ENCODE measurements around the gene IRF2BPL. TPM values are rescaled to one million over a fixed set of nuclear protein-coding genes. Genes with fewer than 3 reads are reported as not detected.

Gene IRF2BPL
- total and polyA plus RNA-seq, 2 of the 4 experiments (the other 2 are of a cell fraction): 6.3 to 14.5 TPM

DNA sequence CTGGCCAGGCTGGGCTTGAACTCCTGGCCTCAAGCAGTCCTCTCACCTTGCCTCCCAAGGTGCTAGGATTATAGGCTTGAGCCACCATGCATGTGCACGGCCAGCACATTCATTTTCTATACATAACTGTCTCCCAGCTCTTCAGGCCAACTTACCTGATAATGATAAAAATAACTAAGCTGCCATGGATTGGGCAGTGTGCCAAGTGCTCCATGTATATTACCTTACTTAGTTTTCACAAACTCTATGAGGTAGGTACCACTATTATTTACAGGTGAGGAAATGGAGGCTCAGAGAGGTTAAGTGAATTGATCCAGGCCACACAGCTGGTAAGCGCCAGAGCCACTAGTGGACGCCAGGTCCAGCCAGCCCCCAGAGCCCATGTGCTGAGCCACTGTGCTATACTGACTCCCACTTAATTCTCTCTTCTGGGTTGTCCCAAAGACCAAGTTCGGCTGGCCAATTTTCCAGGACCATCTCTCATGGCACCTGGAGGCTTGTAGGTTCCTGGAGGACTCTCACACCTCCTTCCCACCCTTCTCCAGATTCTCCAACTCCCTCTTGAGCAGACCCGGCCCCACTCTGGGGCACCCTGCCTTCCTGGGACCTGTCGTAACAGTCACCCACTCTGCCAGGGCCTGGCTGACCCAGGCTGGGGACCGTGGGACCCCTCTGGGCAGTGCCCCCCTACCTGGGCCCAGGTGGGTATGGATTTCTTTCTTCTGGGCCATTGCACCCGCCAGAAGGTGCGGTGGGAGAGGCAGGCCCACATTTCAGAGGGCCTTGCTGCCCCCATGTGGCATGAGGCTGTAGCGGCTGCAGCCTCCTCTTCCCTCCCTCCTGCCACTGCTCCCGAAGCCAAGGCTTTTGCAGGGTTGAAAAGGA is 39.4 kb upstream of the IRF2BPL start:
- intact Hi-C loops (cut with micrococcal nuclease) (loop anchor here (1.0 kb wide), 3 partner anchors 40 to 155 kb away; partner anchors contain the start of gene IRF2BPL), in situ Hi-C loops (cut with MboI; ENCODE audit: low sequenced_read_pairs) (loop anchor here (25.0 kb wide), 1 partner anchor 1081 kb away; the partner anchor contains the start of genes IFT43 and TGFB3), dilution Hi-C loops (cut with HindIII; ENCODE audit: low sequenced_read_pairs, unreplicated experiment) (no loop called here)
- H3K36me3 ChIP-seq (ENCODE audit: control insufficient read depth, insufficient read depth, low read length): no peaks in the 10 kb centered on the region
- peak; percentile 57 for DNase-seq
- 0 out of 2 replicates have a peak, but pooled peaks cover 4% of the 10 kb centered on the region for H3K9me1 ChIP-seq (ENCODE audit: insufficient read depth, low read length)
- no peak overlapping the region for H3K14ac ChIP-seq (replicated peaks; ENCODE audit: low read depth, low read length)
- H3K4me2 ChIP-seq (ENCODE audit: low read depth, low read length): no peak overlapping the region
- H3K27me3 ChIP-seq (ENCODE audit: control insufficient read depth, insufficient read depth, low read length): no peaks in the 10 kb centered on the region
- H3K9me3 ChIP-seq (ENCODE audit: control insufficient read depth, insufficient read depth, low read length): no peaks in the 10 kb centered on the region
- H3K79me1 ChIP-seq (ENCODE audit: low read depth in 1 of 2, low read length in 2 of 2): no peaks in the 10 kb centered on the region
- H3K4ac ChIP-seq (ENCODE audit: low read depth, low read length): no peak overlapping the region
- H3K9ac ChIP-seq (ENCODE audit: low read depth, low read length): no peak overlapping the region
- no peak overlapping the region for H4K8ac ChIP-seq (ENCODE audit: low read depth in 2 of 2, low read length in 2 of 2)
- CTCF ChIA-PET: interaction anchor here (0.9 to 6.0 kb wide), 6 partner anchors 41 to 194 kb away, joined by 3 to 111 read pairs (median 4); no protein-coding TSS in a partner anchor
- ATAC-seq (ENCODE audit: low read depth): peak; percentile 85
- no peak overlapping the region for H2AK9ac ChIP-seq (replicated peaks; ENCODE audit: low read depth, low read length, poor library complexity)
- H3K4me3 ChIP-seq (ENCODE audit: insufficient read depth, low read depth, low read length): no peak overlapping the region
- H3K4me1 ChIP-seq (ENCODE audit: control insufficient read depth, insufficient read depth, low read length): peaks cover 3% of the 10 kb centered on the region
- BruUV-seq (replicated peaks): no TSS peak
- 60% methylated on average over 1 of the region's 11 CpGs; no CpG with 5 or more reads in 1 of the 2 experiments for WGBS, 2 experiments (ENCODE audit: extremely low coverage in 2 of 2, insufficient read length in 1 of 2)
- no peak overlapping the region for H4K5ac ChIP-seq (ENCODE audit: low read depth, low read length)
- H3K18ac ChIP-seq (ENCODE audit: low read depth, low read length): no peak overlapping the region
- H2AK5ac ChIP-seq (ENCODE audit: low read depth, low read length): peak overlapping the region; percentile 33; the same call in 1 of the 2 replicates
- H2BK20ac ChIP-seq (ENCODE audit: low read depth, low read length): no peak overlapping the region
- no peaks in the 10 kb centered on the region for H4K20me1 ChIP-seq (ENCODE audit: insufficient read depth, low read length)
- no peak overlapping the region; the same call in 2 of the 3 replicates for H2BK15ac ChIP-seq (ENCODE audit: low read depth, low read length)
- no peak overlapping the region for H2BK120ac ChIP-seq (ENCODE audit: low read depth, low read length)
- H3K23ac ChIP-seq (ENCODE audit: low read depth, low read length): no peak overlapping the region
- H3K56ac ChIP-seq (ENCODE audit: extremely low read depth, insufficient read depth, low read length): no peak overlapping the region
- peak overlapping the region; percentile 44 for H2AFZ ChIP-seq (replicated peaks; ENCODE audit: low read length, poor library complexity)
- no peak overlapping the region for H2BK5ac ChIP-seq (ENCODE audit: low read depth, low read length, poor library complexity, severe bottlenecking)
- TF ChIP-seq MAZ (IDR thresholded peaks at IDR 0.05; ENCODE audit: borderline replicate concordance, low read depth, low read length): peak; percentile 49; the same call in 1 of the 2 replicates
- TF ChIP-seq, protein P1, sequence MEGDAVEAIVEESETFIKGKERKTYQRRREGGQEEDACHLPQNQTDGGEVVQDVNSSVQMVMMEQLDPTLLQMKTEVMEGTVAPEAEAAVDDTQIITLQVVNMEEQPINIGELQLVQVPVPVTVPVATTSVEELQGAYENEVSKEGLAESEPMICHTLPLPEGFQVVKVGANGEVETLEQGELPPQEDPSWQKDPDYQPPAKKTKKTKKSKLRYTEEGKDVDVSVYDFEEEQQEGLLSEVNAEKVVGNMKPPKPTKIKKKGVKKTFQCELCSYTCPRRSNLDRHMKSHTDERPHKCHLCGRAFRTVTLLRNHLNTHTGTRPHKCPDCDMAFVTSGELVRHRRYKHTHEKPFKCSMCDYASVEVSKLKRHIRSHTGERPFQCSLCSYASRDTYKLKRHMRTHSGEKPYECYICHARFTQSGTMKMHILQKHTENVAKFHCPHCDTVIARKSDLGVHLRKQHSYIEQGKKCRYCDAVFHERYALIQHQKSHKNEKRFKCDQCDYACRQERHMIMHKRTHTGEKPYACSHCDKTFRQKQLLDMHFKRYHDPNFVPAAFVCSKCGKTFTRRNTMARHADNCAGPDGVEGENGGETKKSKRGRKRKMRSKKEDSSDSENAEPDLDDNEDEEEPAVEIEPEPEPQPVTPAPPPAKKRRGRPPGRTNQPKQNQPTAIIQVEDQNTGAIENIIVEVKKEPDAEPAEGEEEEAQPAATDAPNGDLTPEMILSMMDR (conservative IDR thresholded peaks at IDR 0.05; ENCODE audit: low read depth, low read length): peak; percentile 91
- TF ChIP-seq SMC3 (IDR thresholded peaks at IDR 0.05; ENCODE audit: low read depth, low read length): peak; percentile 92
- no peak for TF ChIP-seq CEBPB (IDR thresholded peaks at IDR 0.05; ENCODE audit: low read depth, low read length)
- peak; percentile 98 for TF ChIP-seq RAD21 (IDR thresholded peaks at IDR 0.05; ENCODE audit: low read length)
- TF ChIP-seq MAFK (IDR thresholded peaks at IDR 0.05; ENCODE audit: low read depth, low read length): no peak
- H4K91ac ChIP-seq (ENCODE audit: insufficient read depth, low read depth, low read length): no peak overlapping the region
- POLR2A ChIA-PET (ENCODE audit: unreplicated experiment): no interaction called here
- no peak overlapping the region for H3K27ac ChIP-seq (ENCODE audit: insufficient read depth, low read length)

Measured in IMR-90 (cell line).